HG02840 (cell line): Measurements from ENCODE around the gene BRINP3.
"Not testable (repeated sequence)": the region's sequence is repeated elsewhere in the genome, so short reads cannot be mapped to it uniquely, and the experiment has no call there.

Experiments used
- ATAC-seq: cut with Tn5 transposase; IDR thresholded peaks from one replicate; pipeline ENCODE4 v1.9.1; 2021; ENCODE audit warnings: mild to moderate bottlenecking, moderate library complexity, moderate number of reproducible peaks; ENCODE audit not compliant: unreplicated experiment, low FRiP score

Gene BRINP3

GRCh38 chr1:190477762-190478148 lies at the start of gene BRINP3:
BRINP3 (minus strand) TSS chr1:190477864.
- ATAC-seq: no peak

GRCh38 chr1:190511554-190511953 lies 33.9 kb upstream of the BRINP3 start:
- no peak for ATAC-seq

GRCh38 chr1:190507357-190507756 lies 29.7 kb upstream of the BRINP3 start:
- ATAC-seq: no peak

- ATAC-seq: not testable (repeated sequence)
Observed at GRCh38 chr1:190504539-190504938, 26.9 kb upstream of the BRINP3 start.

- ATAC-seq: no peak
Observed at GRCh38 chr1:190497565-190497964, 19.9 kb upstream of the BRINP3 start.

- no peak for ATAC-seq
Observed at GRCh38 chr1:190494451-190494850, 16.8 kb upstream of the BRINP3 start.

GRCh38 chr1:190491404-190491803 lies 13.7 kb upstream of the BRINP3 start:
- no peak for ATAC-seq

GRCh38 chr1:190484045-190484444 lies 6.4 kb upstream of the BRINP3 start:
- no peak for ATAC-seq

- no peak for ATAC-seq
Observed at GRCh38 chr1:190480231-190480630, 2.6 kb upstream of the BRINP3 start.

GRCh38 chr1:190479516-190479915 lies 1.9 kb upstream of the BRINP3 start:
- ATAC-seq: no peak

- no peak for ATAC-seq
Observed at GRCh38 chr1:190479050-190479397, 1.4 kb upstream of the BRINP3 start.

- no peak for ATAC-seq
Observed at GRCh38 chr1:190478149-190479049, 735 bp upstream of the BRINP3 start.

GRCh38 chr1:190476806-190477205 lies 858 bp downstream of the BRINP3 start:
- no peak for ATAC-seq

GRCh38 chr1:190476321-190476720 lies 1.3 kb downstream of the BRINP3 start:
- no peak for ATAC-seq

GRCh38 chr1:190475421-190476141 lies 2.1 kb downstream of the BRINP3 start:
- no peak for ATAC-seq

- ATAC-seq: no peak
Observed at GRCh38 chr1:190474650-190475211, 2.9 kb downstream of the BRINP3 start.

- no peak for ATAC-seq
Observed at GRCh38 chr1:190474010-190474409, 3.7 kb downstream of the BRINP3 start.

GRCh38 chr1:190472494-190472893 lies 5.2 kb downstream of the BRINP3 start:
- no peak for ATAC-seq

GRCh38 chr1:190472042-190472441 lies 5.6 kb downstream of the BRINP3 start:
- no peak for ATAC-seq

GRCh38 chr1:190464690-190465089 lies 13.0 kb downstream of the BRINP3 start:
- no peak for ATAC-seq

GRCh38 chr1:190456129-190456528 lies 21.5 kb downstream of the BRINP3 start:
- no peak for ATAC-seq
